Activated CD8-positive, alpha-beta memory T cell treated with anti-CD3 and anti-CD28 coated beads for 1 hour (primary cell): ENCODE results near the gene GALNT17.

Experiments used
- DNase-seq, 2 donors: peaks; one replicate each; pipeline ENCODE4 v3.0.0-alpha.2; 2020; ENCODE audit warnings: low read depth in 1 of 2; ENCODE audit errors: extremely low read depth in 1 of 2

Gene GALNT17

GRCh38 chr7:71377062-71377461 is 245.1 kb downstream of the GALNT17 start:
- DNase-seq = no peak

GRCh38 chr7:71377469-71377868 is 245.5 kb downstream of the GALNT17 start:
- no peak for DNase-seq

GRCh38 chr7:71384094-71384493 is 252.2 kb downstream of the GALNT17 start:
- DNase-seq = no peak

DNA sequence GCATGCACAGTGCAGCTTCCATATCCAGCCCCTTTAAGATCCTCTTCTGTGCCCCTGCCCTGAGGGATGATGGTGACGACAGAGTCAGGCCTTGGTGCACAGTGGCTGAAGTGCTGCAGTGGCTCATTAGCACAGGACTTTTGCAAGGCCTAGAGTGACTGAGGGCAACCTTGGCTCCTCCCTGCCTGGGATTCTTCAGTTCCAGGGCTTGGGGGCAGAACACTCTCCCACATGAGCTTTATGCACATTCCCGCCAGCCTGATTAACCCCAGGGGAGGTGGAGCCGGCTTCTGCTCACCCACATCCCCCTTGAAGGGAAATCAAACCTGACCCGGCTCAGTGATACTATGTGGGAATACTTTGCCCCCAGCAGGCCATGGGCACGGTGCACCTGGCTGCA is 253.4 kb downstream of the GALNT17 start:
- DNase-seq = no peak

DNA sequence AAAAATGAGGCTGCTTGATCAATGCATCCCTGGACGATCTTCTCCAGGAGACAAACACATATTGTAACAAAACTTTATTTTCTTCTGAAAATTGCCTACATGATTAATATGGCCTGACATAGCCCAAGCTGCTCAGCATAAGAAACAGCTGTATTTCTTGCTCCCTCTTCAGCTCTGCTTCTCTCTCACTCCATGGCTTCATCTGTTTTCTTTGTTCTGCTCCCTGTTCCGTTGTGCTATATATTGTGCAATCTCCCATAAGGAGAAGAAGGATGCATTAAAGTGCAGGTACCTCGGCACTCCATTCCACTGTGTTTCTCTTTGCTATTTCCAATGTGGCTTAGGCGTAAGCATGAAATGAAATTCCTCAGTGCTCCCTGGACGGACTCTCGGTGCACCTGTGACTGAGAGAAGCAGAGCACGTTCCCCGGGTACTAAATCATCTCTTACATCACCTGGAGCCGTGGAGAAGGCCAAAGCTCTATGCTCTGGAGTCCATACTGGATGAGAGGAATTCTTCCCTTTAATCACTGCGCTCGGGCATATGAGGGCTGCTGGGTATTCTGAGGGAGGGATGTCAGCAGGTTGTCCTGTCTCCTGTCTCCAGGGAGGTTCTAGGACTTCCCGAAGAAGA is 254.3 kb downstream of the GALNT17 start:
- DNase-seq = no peak

DNA sequence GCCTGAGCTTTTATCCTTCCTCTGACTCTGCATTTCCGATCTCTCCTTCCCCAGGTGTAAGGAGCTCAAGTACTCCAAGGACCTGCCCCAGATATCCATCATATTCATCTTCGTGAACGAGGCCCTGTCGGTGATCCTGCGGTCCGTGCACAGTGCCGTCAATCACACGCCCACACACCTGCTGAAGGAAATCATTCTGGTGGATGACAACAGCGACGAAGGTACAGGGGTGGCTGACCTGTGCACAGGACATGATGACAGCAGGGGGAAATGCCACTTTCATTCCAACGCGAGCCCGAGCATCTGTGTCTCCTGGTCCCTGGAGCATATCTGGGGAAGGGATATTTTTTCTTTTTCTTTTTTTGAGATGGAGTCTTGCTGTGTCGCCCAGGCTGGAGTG is 256.2 kb downstream of the GALNT17 start:
- DNase-seq = no peak

GRCh38 chr7:71389976-71390375 is 258.0 kb downstream of the GALNT17 start:
- DNase-seq = no peak

DNA sequence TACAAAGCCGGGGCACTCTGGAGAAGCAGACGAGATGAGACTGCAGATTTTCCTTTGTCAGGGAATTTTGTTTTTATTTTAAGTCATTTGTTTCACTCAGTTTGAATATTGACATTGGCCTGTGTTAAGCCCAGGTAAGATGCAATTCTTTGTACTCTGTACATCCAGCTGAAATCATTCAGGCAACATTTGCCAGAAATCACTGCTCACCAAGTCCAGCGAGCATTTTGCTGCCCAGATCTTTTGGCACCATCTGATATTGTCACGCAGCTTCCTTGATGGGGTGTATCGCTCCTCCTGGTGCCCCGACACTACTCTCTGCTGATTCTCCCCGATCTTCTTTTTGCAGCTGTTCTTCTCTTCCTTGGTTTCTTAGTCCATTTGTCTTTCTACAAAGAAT is 261.7 kb downstream of the GALNT17 start:
- no peak for DNase-seq

DNA sequence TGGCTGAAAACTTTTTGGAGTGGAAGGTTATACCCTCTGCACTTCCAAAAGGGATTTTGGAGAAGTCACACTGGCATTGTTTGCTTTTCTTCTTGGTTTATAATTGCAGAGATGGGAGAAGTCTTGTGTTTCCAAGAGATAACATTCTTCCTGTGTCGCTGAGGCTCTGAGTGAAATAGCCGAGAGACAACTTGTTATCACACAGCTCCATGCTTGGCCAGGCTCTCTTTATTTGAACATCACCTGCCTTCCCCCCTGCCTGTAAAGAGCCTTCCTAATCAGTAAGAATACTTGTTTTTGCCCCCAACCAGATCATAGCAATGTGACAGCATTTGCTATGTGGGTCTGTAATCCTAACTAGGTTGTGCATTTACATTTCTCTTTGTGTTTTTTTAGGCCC is 270.7 kb downstream of the GALNT17 start:
- DNase-seq = no peak

DNA sequence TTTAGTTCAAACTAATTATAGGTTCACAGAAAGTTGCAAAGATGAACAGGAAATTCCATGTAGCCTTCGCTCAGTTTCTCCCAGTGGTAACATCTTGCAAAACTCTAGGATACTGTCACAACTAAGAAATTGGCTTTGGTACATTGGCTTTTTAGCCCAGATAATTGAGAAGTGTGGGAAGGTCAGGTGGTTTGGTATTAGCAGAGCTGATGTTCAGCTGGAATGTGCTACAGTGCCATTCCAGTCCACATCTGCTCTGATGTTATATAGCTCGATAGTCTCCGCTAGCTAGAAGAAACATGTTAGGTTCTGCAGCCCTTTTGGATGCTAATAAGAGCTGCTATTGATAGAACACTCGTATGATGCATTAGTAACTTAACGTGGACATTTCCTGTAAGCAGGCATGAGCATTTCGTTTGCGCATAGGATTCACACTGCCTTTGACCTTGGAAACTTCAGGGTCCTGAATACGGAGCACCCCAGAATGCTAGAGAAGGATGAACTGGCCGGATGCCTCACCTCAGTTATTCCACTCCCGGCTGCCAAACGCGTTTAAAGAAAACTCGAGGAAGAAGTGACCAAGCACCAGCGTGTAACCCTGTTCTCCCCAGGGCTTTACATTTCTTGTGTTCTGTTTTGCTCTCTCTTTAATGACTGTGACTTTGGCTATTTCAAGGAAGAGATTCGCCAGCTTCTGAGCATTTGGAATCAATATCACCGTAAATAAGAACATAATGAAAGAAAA is 271.4 kb downstream of the GALNT17 start:
- no peak for DNase-seq

GRCh38 chr7:71404726-71405345 is 272.9 kb downstream of the GALNT17 start:
- no peak for DNase-seq

DNA sequence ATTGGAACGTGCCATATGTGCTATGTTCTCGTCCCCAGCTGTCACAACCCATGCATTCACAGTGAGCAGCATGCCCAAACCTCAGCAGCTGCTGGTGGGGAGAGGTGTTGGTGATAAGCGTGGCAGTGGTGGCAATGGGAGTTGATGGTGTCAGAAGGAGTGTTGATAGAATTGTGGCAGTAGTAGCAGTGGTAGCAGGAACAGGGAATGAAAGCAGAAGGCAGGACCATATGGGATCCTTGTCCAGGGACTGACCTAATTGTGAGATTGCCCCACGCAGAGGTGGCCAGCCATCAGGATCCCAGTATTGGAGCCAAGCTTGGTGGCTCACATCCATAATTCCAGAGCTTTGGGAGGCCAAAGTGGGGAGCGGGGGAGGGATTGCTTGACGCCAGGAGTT is 276.3 kb downstream of the GALNT17 start:
- DNase-seq = no peak

DNA sequence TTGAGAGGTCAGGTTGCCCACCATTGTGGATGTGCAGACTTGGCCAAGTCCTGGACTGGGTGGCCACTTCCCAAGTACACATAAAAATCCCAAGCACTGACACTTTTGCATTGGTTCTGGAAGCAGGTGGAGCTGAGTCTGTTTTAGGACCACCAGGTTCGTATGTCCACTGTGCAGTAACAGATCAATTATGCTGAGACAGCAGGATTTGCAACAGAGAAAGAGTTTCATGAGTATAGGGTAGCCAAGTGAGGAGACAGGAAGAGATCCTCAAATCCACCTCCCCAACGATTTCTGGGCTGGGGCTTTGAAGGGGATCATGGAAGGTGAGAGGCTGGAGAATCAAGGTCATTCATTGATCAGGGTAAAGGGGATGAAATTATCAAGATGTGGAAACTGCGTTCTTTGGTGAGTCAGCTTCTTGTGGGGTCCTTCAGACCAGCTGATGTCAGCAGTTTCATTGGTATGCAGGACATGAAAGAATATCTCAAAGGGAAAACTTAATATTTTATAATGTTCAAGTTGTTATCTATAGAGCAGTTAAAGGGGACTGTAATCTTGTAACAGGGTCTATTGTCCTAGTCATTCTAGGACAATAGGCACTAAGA is 277.7 kb downstream of the GALNT17 start:
- no peak for DNase-seq

DNA sequence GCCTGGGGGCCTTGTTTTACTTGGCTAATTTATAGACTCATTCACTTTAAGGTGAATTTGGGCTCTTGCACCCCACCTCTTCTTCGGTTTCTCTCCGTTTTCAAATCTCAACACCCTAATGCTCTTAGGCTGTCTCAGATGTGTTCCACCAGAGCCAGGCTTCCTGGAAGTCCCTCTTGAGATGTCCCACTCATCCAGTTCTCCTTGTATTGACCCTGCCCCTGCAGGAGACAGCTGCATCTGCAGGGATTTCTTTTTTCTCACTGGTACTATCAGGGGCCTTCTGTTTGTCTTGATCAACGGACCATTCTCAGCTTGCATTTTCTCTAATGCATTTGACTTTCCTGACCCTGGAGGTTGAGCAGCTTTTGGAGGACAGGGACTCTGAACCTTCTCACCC is 279.5 kb downstream of the GALNT17 start:
- no peak for DNase-seq

GRCh38 chr7:71414490-71414889 is 282.5 kb downstream of the GALNT17 start:
- no peak for DNase-seq

GRCh38 chr7:71419546-71420337 is 287.8 kb downstream of the GALNT17 start:
- no peak for DNase-seq

DNA sequence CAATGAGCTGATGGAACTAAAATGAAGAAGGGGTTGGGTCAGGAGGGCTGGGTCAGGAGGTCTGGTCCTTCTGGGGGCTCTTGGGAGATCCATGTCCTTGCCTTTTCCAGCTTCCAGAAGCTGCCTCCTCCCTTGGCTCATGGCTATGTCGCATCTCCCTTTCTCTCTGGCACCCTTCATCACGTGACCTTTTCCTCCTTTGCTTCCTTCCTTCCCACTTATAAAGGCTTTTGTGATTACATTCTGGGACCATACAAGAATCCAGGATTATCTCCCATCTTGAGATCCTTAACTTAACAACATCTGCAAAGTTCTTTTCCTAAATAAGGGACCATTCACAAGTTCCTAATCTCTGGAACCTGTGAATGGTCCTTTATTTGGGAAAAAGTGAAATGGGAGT is 290.2 kb downstream of the GALNT17 start:
- no peak for DNase-seq

DNA sequence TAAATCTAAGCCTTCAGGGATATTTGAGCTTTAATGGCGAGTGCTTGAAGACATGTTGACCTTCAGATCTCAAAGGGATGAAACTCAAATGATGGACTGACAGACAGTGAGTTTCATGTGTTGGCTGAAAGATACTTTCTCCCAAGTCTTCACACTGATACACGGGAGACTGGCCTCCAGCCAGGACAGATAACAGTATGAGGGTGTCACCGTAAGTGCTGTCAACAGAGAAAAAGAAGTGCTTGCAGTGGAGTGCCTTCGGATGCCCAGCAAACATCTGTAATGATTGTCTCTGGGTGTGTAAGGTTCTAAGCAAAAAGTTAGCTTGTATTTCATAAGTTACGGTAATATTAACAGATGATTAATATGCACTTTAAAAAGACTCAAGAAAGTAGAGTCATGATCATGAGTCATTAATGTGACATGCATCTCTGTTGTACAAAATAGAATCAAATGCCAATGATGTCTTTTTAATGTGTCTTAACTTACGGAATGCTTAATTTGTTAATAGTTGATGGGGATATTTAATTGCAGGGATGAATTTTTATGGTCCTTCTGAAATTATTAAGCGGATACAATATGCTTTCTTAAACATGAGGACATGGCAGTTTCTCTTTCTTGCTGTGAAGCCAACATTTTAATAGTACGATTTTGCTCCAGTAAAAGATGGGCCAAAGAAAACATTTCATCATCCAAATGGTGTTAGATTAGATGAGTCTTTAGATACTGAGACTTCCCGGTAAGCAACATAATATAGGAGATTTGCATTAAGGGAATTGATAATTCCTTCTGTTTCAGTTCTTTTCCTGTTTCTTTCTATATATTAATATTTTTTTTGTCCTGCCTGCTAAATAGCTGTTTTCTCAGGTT is 292.5 kb downstream of the GALNT17 start:
- DNase-seq = no peak

DNA sequence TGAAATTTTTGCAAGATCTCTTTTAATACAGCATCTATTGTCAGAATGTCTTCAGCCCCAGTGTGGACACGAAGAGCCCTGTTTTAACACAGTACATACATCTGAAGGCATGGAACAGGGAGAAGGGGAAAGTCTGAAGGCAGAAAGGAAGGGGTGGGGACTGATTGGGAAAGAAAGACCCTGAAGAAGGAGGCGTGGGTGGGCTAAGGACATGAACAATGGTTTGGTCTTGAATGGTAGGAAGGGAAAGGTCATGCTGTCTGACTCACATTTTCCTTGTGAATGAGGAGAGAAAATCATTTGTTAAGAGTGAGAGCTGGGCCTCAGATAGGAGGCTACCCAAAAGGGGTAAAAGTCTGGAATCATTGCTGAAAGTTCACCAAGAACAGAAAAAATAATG is 297.1 kb downstream of the GALNT17 start:
- DNase-seq = no peak

DNA sequence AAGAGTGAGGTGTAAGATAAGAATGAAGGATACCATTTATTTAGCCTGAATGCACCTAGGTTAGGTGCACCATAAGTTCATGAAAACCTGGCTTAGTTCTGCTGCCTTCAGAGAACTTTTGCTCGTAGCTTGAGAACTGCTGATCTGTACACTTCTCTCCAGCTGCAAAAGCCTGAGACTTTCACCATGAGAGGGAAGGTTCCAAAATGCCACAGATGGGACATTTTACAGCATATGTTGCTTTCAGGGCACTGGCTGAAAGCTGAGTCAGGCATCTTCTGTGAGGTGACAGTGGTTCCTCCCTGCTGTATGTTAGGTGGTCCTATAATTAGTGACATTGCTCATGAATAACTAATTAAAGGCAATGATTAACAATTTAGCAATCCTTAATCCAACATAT is 298.3 kb downstream of the GALNT17 start:
- DNase-seq = no peak
